Left renal cortex interstitium (tissue), 4 donors: ENCODE measurements around the gene RAB3GAP2. TPM values are rescaled to one million over a fixed set of nuclear protein-coding genes. Genes with fewer than 3 reads are reported as not detected.
A peak's percentile ranks its signal among the peaks of the same experiment; 100 is the strongest.
"Not testable (repeated sequence)": the region's sequence is repeated elsewhere in the genome, so short reads cannot be mapped to it uniquely, and the experiment has no call there.

Experiments used
- DNase-seq, 4 donors: peaks; one replicate each; pipeline ENCODE4 v3.0.0-alpha.2; 2013; ENCODE audit warnings: low read depth in 4 of 4, low spot score in 2 of 4, missing footprints in 1 of 4
- polyA plus RNA-seq, 4 donors: library from polyadenylated mRNA; unstranded; fragments of 120-200 nt; gene quantifications; one replicate each; pipeline ENCODE4 v1.2.1, GENCODE V29; 2013; ENCODE audit not compliant: insufficient read length in 4 of 4

The RAB3GAP2 gene, protein sequence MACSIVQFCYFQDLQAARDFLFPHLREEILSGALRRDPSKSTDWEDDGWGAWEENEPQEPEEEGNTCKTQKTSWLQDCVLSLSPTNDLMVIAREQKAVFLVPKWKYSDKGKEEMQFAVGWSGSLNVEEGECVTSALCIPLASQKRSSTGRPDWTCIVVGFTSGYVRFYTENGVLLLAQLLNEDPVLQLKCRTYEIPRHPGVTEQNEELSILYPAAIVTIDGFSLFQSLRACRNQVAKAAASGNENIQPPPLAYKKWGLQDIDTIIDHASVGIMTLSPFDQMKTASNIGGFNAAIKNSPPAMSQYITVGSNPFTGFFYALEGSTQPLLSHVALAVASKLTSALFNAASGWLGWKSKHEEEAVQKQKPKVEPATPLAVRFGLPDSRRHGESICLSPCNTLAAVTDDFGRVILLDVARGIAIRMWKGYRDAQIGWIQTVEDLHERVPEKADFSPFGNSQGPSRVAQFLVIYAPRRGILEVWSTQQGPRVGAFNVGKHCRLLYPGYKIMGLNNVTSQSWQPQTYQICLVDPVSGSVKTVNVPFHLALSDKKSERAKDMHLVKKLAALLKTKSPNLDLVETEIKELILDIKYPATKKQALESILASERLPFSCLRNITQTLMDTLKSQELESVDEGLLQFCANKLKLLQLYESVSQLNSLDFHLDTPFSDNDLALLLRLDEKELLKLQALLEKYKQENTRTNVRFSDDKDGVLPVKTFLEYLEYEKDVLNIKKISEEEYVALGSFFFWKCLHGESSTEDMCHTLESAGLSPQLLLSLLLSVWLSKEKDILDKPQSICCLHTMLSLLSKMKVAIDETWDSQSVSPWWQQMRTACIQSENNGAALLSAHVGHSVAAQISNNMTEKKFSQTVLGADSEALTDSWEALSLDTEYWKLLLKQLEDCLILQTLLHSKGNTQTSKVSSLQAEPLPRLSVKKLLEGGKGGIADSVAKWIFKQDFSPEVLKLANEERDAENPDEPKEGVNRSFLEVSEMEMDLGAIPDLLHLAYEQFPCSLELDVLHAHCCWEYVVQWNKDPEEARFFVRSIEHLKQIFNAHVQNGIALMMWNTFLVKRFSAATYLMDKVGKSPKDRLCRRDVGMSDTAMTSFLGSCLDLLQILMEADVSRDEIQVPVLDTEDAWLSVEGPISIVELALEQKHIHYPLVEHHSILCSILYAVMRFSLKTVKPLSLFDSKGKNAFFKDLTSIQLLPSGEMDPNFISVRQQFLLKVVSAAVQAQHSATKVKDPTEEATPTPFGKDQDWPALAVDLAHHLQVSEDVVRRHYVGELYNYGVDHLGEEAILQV (N-terminal part only)
- polyA plus RNA-seq: 10 to 100 TPM; 27.2 to 39.8 (median 33.3) TPM

DNA sequence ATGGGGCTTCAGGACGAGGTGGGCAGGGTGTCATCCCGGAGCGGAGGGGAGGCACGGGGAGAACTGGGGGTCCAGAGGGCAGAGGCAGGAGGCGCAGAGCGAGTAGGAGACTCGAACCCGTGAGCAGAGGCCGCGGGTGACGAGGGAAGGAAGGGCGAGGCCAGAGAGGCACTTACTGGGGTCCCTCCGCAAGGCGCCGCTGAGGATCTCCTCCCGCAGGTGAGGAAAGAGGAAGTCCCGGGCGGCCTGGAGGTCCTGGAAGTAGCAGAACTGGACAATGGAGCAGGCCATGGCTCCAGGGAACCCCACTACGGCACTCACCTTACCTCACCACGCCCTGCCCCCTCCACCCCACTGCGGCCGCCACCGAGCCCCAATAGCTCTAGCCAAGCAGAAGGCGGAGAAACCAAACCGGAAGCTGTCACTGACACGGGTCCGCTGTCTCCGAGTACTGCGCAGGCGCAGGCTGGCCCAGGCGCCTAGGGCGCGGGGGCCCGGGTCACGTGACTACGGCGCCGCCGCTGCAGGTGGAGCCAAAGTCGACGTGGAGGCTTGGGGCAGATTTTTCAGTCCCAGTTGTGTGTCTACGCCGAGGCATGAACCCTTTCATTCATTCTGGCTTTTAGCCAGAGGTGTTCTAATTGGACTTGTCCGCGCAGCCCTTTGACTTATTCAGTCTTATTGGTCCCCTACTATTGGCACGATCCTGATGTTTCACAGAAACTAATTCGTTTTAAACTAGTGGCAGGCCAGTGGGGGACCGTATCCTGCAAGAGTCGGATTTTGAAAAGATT is at the start of gene RAB3GAP2:
TSS of gene RAB3GAP2 (minus strand) at position 407 of the 794 bp plus-strand sequence. CDS start at position 291, 116 bp downstream.
- peak; percentile 87 to 91 (median 90) for DNase-seq

DNA sequence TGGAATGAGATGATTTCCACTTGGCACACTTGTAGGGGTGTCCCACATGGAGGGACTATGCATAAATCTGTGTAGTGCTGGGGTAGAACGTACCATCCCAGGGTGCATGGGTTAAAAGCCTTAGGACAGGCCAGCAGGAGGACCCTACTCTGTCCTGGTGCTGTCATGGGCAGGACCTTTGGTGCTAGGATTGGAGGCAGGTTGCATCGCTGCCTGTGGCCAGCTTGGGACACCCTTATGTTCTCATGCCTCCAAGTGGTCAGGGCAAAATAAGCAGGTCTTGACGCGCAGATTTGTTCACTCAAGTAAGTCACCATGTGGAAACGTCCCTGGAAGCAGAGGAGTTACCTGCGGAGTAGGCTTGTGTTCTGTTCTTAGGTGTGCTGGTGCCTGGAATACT is 49.5 kb upstream of the RAB3GAP2 start:
- no peak for DNase-seq

DNA sequence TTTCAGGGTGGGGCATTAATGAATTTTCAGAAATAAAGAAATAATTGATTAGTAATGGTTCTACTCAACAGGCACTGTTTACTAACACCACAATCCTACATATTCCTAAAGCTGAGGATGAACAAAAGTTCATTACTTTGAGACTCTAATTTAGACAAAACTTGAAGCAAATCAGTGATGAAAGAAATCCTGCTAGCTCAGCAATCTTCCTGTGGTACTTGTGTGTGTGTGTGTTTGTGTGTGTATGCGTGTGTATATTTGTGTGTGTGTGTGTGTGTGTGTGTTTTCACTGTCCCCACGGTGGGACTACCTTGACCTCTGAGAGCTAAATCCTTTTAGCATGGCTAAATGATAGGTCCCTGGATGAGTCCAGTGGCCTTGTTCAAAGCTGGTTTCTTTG is 48.5 kb upstream of the RAB3GAP2 start:
- no peak for DNase-seq

DNA sequence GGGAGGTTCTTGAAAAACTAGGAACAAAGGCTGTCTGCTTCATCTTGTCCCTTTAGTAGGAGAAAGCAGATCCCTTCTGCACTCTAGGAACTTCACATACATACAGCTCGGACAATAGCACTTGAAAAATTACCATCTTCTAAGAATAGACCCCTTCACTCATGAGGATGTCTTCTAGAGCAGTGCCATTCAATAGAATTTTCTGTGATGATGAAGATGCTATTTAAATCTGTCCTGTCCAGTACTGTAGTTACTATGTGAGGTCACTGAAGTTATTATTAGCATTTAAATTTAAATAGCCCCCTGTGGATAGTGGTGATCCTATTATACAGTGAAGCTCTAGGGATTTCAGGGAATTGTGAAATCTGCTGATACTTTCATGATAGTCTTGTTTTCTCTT is 46.4 kb upstream of the RAB3GAP2 start:
- DNase-seq: no peak

DNA sequence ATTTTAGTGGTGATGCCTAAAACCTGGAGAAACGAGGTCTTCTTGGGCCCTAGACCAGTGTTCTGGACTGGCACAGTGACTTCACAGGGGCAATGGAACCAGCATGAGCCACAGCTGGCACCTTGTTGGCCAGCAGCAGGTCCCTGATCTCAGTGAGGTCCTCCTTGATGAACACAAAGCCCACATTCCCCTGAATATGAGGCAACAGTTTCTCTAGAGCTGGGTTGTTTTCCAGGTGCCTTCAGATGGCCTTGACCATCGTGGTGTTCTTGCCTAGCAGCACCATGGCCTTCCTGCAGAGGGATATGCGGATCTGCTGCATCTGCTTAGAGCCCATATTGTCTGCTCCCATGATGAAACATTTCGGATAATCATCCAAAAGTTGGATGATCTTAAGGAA is 44.9 kb upstream of the RAB3GAP2 start:
- no peak for DNase-seq

DNA sequence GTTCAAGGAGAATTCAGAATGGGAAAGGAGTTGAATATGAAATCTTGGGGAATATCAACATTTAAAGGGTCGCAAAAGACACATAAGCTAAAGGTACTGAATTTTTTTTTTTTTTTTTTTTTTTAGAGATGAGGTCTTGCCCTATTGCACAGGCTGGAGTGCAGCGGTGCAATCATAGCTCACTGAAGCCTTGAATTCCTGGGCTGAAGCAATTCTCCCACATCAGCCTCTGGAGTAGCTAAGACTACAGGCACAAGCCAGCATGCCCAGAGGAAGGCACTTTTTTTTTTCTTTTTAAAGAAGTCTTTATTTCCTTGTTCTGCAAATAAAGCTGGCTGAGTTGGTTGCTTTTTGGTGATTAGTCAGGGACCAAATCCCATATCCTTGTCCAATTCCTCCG is 44.1 kb upstream of the RAB3GAP2 start:
- no peak for DNase-seq

DNA sequence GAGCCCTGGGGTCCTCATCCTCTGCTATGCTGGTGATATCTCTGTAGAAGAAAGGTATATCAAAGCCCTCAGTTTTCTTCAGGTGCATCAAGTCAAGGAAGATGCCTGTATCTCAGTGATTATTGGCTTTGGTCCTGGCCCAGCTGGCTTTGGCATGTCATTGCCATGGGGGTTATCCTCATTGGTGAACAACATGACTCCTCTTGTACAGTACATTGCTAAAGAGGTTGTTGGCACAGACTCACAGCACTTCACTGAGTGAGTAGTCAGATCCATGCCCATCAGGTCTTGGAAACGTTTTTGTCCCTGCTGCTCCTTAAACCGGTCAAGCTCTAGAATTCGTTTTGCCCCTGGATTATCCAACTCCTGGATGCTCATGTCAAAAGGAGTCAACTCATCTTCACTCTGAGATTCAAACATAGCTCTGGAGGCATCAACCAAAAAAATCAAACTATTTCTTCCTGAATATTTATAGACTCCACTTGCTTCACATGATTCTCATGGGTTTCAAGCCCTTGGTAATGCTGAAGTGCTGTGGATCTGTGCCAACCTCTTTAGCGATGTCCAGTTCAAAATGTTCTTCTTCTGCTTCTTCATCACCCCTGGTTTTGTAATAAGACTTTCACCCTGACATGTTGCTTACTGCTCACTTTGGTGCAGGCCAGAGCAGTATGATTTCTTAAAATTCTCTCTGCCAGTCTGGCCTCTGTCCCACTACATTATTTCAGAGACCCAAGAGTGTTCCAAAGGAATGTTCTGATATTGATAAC is 43.0 kb upstream of the RAB3GAP2 start:
- no peak for DNase-seq

DNA sequence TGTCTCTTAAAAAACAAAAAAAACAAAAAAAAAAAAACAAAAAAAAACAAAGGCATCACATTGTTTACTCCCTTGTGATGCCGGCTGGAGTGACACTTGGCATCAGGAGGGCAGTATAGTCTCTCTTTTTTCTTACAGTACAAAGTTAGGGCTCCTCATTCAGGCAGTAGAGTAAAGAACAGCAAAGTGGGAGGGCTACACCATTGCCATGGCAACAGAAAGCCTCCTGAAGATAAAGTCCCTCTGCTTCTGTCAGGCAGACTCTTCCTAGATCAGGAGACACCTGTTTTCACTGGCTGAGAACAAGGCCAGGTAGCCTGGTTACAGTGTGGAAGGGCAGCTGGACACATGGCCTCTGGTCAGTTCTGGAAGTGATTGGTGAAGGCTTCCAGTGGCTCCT is 41.3 kb upstream of the RAB3GAP2 start:
- DNase-seq: no peak

DNA sequence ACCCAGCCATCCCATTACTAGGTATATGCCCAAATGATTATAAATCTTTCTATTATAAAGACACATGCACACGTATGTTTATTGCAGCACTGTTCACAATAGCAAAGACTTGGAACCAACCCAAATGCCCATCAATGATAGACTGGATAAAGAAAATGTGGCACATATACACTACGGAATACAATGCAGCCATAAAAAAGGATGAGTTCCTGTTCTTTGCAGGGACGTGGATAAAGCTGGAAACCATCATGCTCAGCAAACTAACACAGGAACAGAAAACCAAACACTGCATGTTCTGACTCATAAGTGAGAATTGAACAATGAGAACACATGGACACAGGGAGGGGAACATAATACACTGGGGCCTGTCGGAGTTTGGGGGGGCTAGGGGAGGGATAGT is 37.9 kb upstream of the RAB3GAP2 start:
- DNase-seq: not testable (repeated sequence)

DNA sequence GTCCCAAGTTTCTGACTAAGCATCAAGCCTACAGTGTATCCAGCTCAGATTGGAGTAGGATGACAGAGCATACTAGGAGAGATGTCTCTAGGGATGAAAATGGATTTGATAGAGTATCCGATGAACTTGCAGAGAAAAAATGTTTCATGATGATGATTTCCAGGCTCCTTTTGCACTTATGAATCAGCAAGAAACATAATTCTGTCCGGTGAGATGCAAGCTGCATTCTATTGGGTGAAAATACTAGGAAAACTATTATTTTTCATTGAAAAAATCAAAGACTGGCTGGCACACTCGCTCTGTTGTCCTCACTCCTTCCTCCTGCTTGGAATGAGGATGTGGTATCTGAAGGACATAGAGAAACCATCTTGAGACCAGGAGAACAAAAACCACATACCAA is 35.4 kb upstream of the RAB3GAP2 start:
- no peak for DNase-seq

DNA sequence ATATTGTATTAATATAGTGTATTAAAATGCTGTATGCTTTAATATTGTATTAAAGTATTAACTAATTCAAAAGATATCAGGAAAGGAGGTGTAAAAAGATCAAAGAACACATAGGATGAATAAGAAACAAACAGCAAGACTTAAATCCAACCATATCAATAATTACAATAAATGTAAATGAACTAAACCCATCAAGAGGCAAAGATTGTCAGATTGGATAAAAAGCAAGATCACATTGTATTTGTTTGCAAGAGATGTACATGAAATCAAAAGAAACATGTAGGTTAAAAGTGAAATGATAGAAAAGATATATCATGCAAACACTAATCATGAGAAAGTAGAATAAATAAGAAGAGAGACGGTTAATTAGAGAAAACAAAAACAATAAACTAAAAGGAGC is 34.1 kb upstream of the RAB3GAP2 start:
- no peak for DNase-seq

DNA sequence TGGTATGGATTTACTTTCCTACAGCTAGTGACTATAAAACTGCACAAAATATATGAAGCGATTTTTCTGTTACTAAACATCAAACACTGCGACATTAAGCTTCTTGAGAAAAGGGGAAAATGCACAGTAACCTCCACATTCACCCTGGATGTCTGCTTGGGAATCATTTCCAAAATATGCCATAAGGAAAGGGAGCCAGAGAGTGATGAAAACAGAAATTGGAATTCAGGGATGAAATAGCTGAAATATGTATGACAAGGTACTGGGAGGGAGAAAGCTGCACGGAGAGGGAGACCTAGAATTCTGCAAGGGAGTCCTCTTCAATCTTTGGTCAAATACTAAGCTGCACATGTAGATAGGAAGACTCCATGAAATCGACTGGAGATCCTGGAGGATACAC is 31.6 kb upstream of the RAB3GAP2 start:
- no peak for DNase-seq

DNA sequence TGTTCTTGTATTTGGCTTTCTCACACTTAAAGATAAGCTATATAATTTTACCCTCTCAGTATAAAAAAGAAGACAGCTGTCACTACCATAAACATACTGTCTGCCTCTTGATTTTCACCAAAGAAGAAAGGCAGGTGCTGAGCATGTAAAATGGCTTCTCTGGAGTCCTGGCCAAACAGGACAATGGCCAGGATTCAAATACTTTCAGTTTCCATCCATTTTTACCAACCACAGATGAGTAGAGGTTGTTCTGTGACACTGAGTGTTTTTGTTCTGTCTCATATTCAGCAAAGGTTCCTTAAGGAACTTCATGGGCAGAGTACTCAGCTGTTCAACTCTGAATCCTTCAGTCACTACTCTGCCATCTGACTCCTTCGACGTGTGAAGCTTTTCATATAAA is 29.4 kb upstream of the RAB3GAP2 start:
- no peak for DNase-seq

DNA sequence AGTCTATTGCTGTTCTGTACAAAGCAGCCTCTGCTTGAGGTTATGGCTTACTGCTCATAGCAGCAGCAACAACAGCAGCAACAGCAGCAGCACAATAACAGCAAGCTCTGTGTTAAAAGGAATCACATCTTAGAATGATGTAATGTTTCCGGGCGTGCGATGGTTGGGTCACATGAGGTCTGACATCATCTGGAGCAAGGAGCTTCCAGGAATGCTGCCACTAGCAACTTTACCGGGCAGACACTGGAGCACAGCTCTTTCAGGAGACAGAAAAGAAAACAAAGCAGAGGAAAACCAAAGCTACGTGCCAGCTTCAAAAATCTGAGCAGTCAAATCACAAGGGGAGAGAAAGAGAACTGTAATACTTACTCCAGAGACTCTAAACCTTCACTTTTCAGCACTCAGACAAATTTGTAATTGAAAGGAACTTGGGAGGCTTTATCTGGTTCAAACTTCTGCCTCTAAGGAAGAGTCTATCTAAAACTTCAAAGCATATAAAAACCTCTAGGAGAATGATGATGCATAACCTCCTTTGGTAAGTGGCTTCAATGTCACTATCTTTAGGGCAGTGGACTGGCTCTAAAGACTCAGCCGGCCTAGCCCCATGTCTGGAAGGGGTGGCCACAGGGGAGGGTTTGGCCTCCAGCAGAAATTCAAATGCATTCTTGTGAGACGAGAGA is 28.3 kb upstream of the RAB3GAP2 start:
- DNase-seq: peak in 3 of 4 donors; percentile 39 to 65 (median 52)

DNA sequence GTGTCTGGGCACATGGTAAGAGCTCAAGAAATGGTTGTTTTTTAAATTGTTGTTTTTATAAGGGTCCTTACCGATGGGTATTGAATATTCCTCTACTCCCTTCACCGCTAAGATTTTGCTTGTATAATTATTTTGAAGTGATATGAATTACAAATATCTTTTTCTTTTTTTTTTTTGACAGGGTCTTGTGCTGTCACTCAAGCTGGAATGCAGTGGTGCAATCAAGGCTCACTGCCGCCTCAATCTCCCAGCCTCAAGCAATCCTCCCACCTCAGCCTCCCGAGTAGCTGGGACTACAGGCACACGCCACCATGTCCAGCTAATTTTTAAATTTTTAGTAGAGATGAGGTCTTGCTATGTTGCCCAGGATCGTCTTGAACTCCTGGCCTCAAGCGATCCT is 27.1 kb upstream of the RAB3GAP2 start:
- DNase-seq: no peak

DNA sequence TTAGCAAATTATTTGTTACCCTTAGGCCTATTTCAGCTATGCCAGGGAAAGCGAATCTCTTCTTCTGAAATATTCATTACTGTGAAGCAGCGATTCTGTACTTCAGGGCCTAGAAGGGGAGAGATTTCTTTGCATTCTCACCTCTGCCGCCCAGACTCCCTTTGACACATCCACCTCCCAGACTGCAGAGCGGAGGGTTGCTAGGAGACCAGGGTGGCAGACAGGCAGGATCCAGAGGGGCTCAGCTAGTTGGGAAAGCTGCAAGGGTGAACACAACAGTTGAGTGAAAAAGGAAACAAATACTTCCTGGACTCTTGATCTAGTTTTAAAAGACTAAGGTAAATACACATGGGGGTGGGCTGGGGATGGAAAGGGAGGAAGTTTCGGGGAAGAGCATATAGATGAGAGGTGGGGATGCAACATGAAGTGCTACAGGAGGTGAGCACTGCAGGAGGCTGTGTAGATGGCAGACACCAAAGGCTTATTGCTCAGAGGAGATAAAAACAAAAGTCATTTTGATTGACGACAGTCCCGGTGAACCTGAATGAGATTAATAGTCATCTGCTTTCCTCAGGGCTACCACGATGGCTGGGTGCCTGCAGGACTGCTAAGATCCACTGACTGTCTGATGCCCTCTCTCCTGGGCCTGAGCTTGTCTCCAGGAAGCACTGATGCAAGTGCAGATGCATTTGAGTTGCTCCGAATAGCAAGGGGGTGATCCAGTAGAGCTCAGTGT is 26.4 kb upstream of the RAB3GAP2 start:
- DNase-seq: no peak

DNA sequence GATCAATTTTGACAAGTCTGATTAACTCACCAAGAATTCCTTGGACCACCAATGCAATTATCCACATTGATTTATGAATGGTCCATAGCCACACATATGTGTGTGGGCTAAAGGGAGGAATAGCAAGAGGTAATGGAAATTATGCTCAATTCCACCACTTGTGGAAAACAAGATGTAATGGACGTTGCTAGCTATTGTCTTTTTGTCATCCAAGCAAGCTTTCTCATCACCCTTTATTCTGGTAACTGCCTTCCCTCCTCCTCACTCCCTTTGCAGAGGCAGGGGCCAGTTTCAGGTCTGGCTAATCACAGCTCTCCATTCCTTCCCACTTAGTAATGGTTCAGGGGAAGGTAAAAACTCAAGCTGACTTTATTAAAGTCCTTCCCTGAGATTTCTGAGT is 24.7 kb upstream of the RAB3GAP2 start:
- DNase-seq: no peak

DNA sequence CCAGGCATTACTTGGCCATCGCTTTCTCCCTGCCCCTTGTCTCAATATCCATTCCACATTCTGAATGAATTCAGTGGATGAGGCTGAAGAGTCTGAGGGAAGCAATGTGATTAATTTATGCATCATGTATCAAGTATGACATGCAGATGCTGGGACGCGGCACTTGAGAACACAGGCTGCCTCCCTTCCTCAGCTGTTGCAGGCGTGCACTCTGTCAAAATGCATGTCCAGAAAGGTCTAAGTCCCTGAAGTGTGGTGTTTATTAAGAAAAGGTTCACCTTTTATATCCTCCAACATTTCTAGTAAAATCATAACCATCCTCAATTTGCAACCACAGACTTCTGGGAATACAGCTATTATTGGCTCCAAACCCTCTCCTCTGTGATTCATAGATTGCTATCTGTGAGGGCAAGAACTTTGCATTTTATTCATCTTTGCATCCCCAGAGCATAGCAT is 22.6 kb upstream of the RAB3GAP2 start:
- DNase-seq: no peak
